ENCODE results near the gene ARHGAP5.
"Not testable (repeated sequence)": the region's sequence is repeated elsewhere in the genome, so short reads cannot be mapped to it uniquely, and the experiment has no call there.

The ARHGAP5 gene

GRCh38 chr14:32109676-32110547, 32.8 kb downstream of the ARHGAP5 start:
- DNase-seq (ENCODE audit: extremely low read depth in 1 of 2, low read depth in 1 of 2), result no peak

- DNase-seq (ENCODE audit: extremely low read depth in 1 of 2, low read depth in 1 of 2), result no peak
Observed at GRCh38 chr14:32110548-32110896, 33.4 kb downstream of the ARHGAP5 start.

- no peak for DNase-seq (ENCODE audit: extremely low read depth in 1 of 2, low read depth in 1 of 2)
Observed at GRCh38 chr14:32121536-32121935, 44.4 kb downstream of the ARHGAP5 start.

- DNase-seq (ENCODE audit: extremely low read depth in 1 of 2, low read depth in 1 of 2), result no peak
Observed at GRCh38 chr14:32121948-32122347, 44.8 kb downstream of the ARHGAP5 start.

GRCh38 chr14:32126899-32127730, 50.0 kb downstream of the ARHGAP5 start:
- not testable (repeated sequence) for DNase-seq (ENCODE audit: extremely low read depth in 1 of 2, low read depth in 1 of 2)

- not testable (repeated sequence) for DNase-seq (ENCODE audit: extremely low read depth in 1 of 2, low read depth in 1 of 2)
Observed at GRCh38 chr14:32127731-32128654, 50.9 kb downstream of the ARHGAP5 start.

GRCh38 chr14:32128703-32129102, 51.6 kb downstream of the ARHGAP5 start:
- no peak for DNase-seq (ENCODE audit: extremely low read depth in 1 of 2, low read depth in 1 of 2)

GRCh38 chr14:32129124-32129523, 52.0 kb downstream of the ARHGAP5 start:
- no peak for DNase-seq (ENCODE audit: extremely low read depth in 1 of 2, low read depth in 1 of 2)

GRCh38 chr14:32131689-32132088, 54.6 kb downstream of the ARHGAP5 start:
- not testable (repeated sequence) for DNase-seq (ENCODE audit: extremely low read depth in 1 of 2, low read depth in 1 of 2)

GRCh38 chr14:32134448-32135097, 57.5 kb downstream of the ARHGAP5 start:
- no peak for DNase-seq (ENCODE audit: extremely low read depth in 1 of 2, low read depth in 1 of 2)

- DNase-seq (ENCODE audit: extremely low read depth in 1 of 2, low read depth in 1 of 2), result no peak
Observed at GRCh38 chr14:32136027-32136825, 59.1 kb downstream of the ARHGAP5 start.

- DNase-seq (ENCODE audit: extremely low read depth in 1 of 2, low read depth in 1 of 2), result no peak
Observed at GRCh38 chr14:32137313-32137712, 60.2 kb downstream of the ARHGAP5 start.

GRCh38 chr14:32137892-32138291, 60.8 kb downstream of the ARHGAP5 start:
- no peak for DNase-seq (ENCODE audit: extremely low read depth in 1 of 2, low read depth in 1 of 2)

GRCh38 chr14:32142341-32142740, 65.2 kb downstream of the ARHGAP5 start:
- DNase-seq (ENCODE audit: extremely low read depth in 1 of 2, low read depth in 1 of 2), result no peak

- DNase-seq (ENCODE audit: extremely low read depth in 1 of 2, low read depth in 1 of 2), result no peak
Observed at GRCh38 chr14:32142754-32143437, 65.8 kb downstream of the ARHGAP5 start.

- no peak for DNase-seq (ENCODE audit: extremely low read depth in 1 of 2, low read depth in 1 of 2)
Observed at GRCh38 chr14:32150392-32150791, 73.3 kb downstream of the ARHGAP5 start.

GRCh38 chr14:32166029-32166428, 88.9 kb downstream of the ARHGAP5 start:
- DNase-seq (ENCODE audit: extremely low read depth in 1 of 2, low read depth in 1 of 2), result no peak

GRCh38 chr14:32166924-32167323, 89.8 kb downstream of the ARHGAP5 start:
- DNase-seq (ENCODE audit: extremely low read depth in 1 of 2, low read depth in 1 of 2), result no peak

GRCh38 chr14:32167907-32168306, 90.8 kb downstream of the ARHGAP5 start:
- no peak for DNase-seq (ENCODE audit: extremely low read depth in 1 of 2, low read depth in 1 of 2)

Data from stimulated activated CD8-positive, alpha-beta memory T cell treated with anti-CD3 and anti-CD28 coated beads, Interleukin-7, amount 100 ng/mL, for 48 hours (primary cell).